H1 (cell line): ENCODE results near the gene TSPEAR.

ENCODE experiments used
- ATF3 ChIP-seq: IDR thresholded peaks from 2 replicates; pipeline ENCODE4 v1.6.1; 2011; ENCODE audit warnings: low read depth, mild to moderate bottlenecking, low read length; ENCODE audit not compliant: insufficient read depth
- BACH1 ChIP-seq: IDR thresholded peaks from 2 replicates; pipeline ENCODE4 v1.6.1; 2012; ENCODE audit warnings: low read length, improper control_type of control experiment
- CTCF ChIP-seq, 3 experiments: IDR thresholded peaks; 1 replicate in 2 of 3; 2 replicates in 1 of 3; pipeline versions ENCODE4 v1.5.1 to v1.6.1; 2011; ENCODE audit warnings: low read length in 3 of 3, mild to moderate bottlenecking in 3 of 3, inconsistent platforms in 2 of 3, low read depth in 1 of 3, moderate library complexity in 1 of 3; ENCODE audit not compliant: insufficient read depth in 1 of 3; ENCODE audit errors: control extremely low read depth in 1 of 3
- EP300 ChIP-seq, 2 experiments: IDR thresholded peaks; 1 replicate in 1 of 2; 2 replicates in 1 of 2; pipeline ENCODE4 v1.6.1; 2011 to 2012; ENCODE audit warnings: low read depth in 2 of 2, low read length in 2 of 2, mild to moderate bottlenecking in 2 of 2, borderline replicate concordance in 1 of 2, inconsistent platforms in 1 of 2, moderate library complexity in 1 of 2
- EZH2 ChIP-seq: fragments of 200-600 bp; sonication (generic); IDR thresholded peaks from 2 replicates; pipeline ENCODE4 v1.7.1; 2012; ENCODE audit warnings: low read depth, mild to moderate bottlenecking, moderate library complexity, low read length, inconsistent platforms; ENCODE audit not compliant: severe bottlenecking
- KDM1A ChIP-seq: fragments of 200-600, 300-600 bp; sonication (generic); IDR thresholded peaks from 2 replicates; pipeline ENCODE4 v1.7.1; 2016; ENCODE audit warnings: mild to moderate bottlenecking, low read length, borderline replicate concordance
- POLR2A ChIP-seq, 2 experiments: IDR thresholded peaks; 1 replicate in 1 of 2; 2 replicates in 1 of 2; pipeline ENCODE4 v1.6.1; 2011; ENCODE audit warnings: low read depth in 2 of 2, low read length in 2 of 2, mild to moderate bottlenecking in 2 of 2; ENCODE audit errors: control extremely low read depth in 1 of 2
- RNF2 ChIP-seq: fragments of 200-900, 300-1000 bp; sonication (generic); IDR thresholded peaks from 2 replicates; pipeline ENCODE4 v1.7.1; 2016; ENCODE audit warnings: borderline replicate concordance, low read depth, mild to moderate bottlenecking, antibody characterized with exemption, low read length; ENCODE audit not compliant: poor library complexity, severe bottlenecking; ENCODE audit errors: missing control alignments
- RXRA ChIP-seq: IDR thresholded peaks from 2 replicates; pipeline ENCODE4 v1.6.1; 2011; ENCODE audit warnings: low read depth, mild to moderate bottlenecking, low read length, moderate library complexity; ENCODE audit not compliant: insufficient read depth
- SIN3A ChIP-seq, 2 experiments: IDR thresholded peaks in 1 of 2; conservative IDR thresholded peaks in 1 of 2; 2 replicates each; pipeline ENCODE4 v1.6.1; 2011 to 2012; ENCODE audit warnings: low read length in 2 of 2, improper control_type of control experiment in 1 of 2, low read depth in 1 of 2, mild to moderate bottlenecking in 1 of 2
- TEAD4 ChIP-seq: IDR thresholded peaks from 2 replicates; pipeline ENCODE4 v1.6.1; 2012; ENCODE audit warnings: low read depth, low read length, inconsistent platforms, mixed read lengths

- no peak for TF ChIP-seq ATF3
- no peak for TF ChIP-seq RNF2
- TF ChIP-seq RXRA = no peak
- no peak for TF ChIP-seq KDM1A
- no peak for TF ChIP-seq CTCF (IDR thresholded peaks at IDR 0.05; ENCODE audit: control extremely low read depth in 1 of 3, insufficient read depth in 1 of 3, low read depth in 1 of 3, low read length in 3 of 3)
- TF ChIP-seq BACH1 = no peak
- TF ChIP-seq EP300 (IDR thresholded peaks at IDR 0.05; ENCODE audit: borderline replicate concordance in 1 of 2, low read depth in 2 of 2, low read length in 2 of 2) = no peak
- TF ChIP-seq SIN3A (conservative IDR thresholded peaks at IDR 0.05 in 1 of 2, IDR thresholded peaks at IDR 0.05 in 1 of 2; ENCODE audit: low read depth in 1 of 2, low read length in 2 of 2) = no peak
- TF ChIP-seq EZH2 = no peak
- TF ChIP-seq POLR2A (IDR thresholded peaks at IDR 0.05; ENCODE audit: control extremely low read depth in 1 of 2, low read depth in 2 of 2, low read length in 2 of 2) = no peak
- no peak for TF ChIP-seq TEAD4
These were observed 239.4 kb downstream of the TSPEAR start for GRCh38 chr21:44471996-44472395.
